CD4-positive, alpha-beta T cell (primary cell): ENCODE measurements around the gene HSD3B7. TPM values are rescaled to one million over a fixed set of nuclear protein-coding genes. Genes with fewer than 3 reads are reported as not detected.

Experiments used
- ATAC-seq: fragments of 200-7000 bp; cut with Tn5 transposase; one replicate; pipeline ENCODE4 v1.10.0; 2022; ENCODE audit warnings: mild to moderate bottlenecking; ENCODE audit not compliant: poor library complexity
- CTCF ChIA-PET: fragments of 350-600 bp; sonication (Branson Sonifier 250); formaldehyde crosslinking; loops from one replicate; lab custom pipeline; 2021; ENCODE audit warnings: antibody characterized with exemption, inconsistent platforms; lab: Charles Lee
- POLR2A ChIA-PET: fragments of 350-600 bp; sonication (Branson Sonifier 250); formaldehyde crosslinking; loops from one replicate; lab custom pipeline; 2021; ENCODE audit warnings: antibody characterized with exemption, inconsistent platforms; lab: Charles Lee
- DNase-seq, 14 experiments: peaks; one replicate each; pipeline ENCODE4 v3.0.0-alpha.2; 2013 to 2020; ENCODE audit warnings: mixed read lengths in 2 of 14
- H3K27ac ChIP-seq, 2 donors: one replicate each; pipeline versions ENCODE4 v1.5.1 to v1.7.0; 2013; ENCODE audit warnings: low read length in 2 of 2, low read depth in 1 of 2, mild to moderate bottlenecking in 1 of 2
- H3K27me3 ChIP-seq, 2 experiments: 1 replicate in 1 of 2; 2 replicates in 1 of 2; pipeline versions ENCODE4 v1.6.1 to v1.7.0; 2013; ENCODE audit warnings: low read length in 2 of 2, control low read depth in 1 of 2, mild to moderate bottlenecking in 1 of 2, moderate library complexity in 1 of 2; ENCODE audit not compliant: insufficient read depth in 2 of 2, control insufficient read depth in 1 of 2
- H3K36me3 ChIP-seq: one replicate; pipeline ENCODE4 v1.6.1; 2013; ENCODE audit warnings: low read length, control low read depth; ENCODE audit not compliant: insufficient read depth
- H3K4me1 ChIP-seq: one replicate; pipeline ENCODE4 v1.6.1; 2013; ENCODE audit warnings: low read length, control low read depth; ENCODE audit not compliant: insufficient read depth
- H3K4me3 ChIP-seq: one replicate; pipeline ENCODE4 v1.5.1; 2013; ENCODE audit warnings: mild to moderate bottlenecking, low read length, moderate library complexity
- H3K9me3 ChIP-seq, 2 experiments: 1 replicate in 1 of 2; 2 replicates in 1 of 2; pipeline versions ENCODE4 v1.6.1 to v1.7.0; 2013; ENCODE audit warnings: low read length in 2 of 2, mild to moderate bottlenecking in 2 of 2, control low read depth in 1 of 2, moderate library complexity in 1 of 2; ENCODE audit not compliant: control insufficient read depth in 1 of 2, insufficient read depth in 1 of 2
- H3K27ac Mint-ChIP-seq: one replicate; pipeline ENCODE4 v1.8.0; 2020; ENCODE audit warnings: mixed read lengths
- H3K27me3 Mint-ChIP-seq: one replicate; pipeline ENCODE4 v1.8.0; 2021; ENCODE audit warnings: mixed read lengths
- H3K36me3 Mint-ChIP-seq: one replicate; pipeline ENCODE4 v1.8.0; 2021; ENCODE audit warnings: low read depth, mixed read lengths
- H3K4me1 Mint-ChIP-seq: one replicate; pipeline ENCODE4 v1.8.0; 2021; ENCODE audit warnings: low read depth, mixed read lengths
- H3K4me3 Mint-ChIP-seq: one replicate; pipeline ENCODE4 v1.8.0; 2020; ENCODE audit warnings: mild to moderate bottlenecking, mixed read lengths
- H3K9me3 Mint-ChIP-seq: one replicate; pipeline ENCODE4 v1.8.0; 2020; ENCODE audit warnings: mixed read lengths
- intact Hi-C, 2 experiments: fragments of 100-400 bp; cut with DNase I in 1 of 2; cut with micrococcal nuclease in 1 of 2; formaldehyde crosslinking; loops; one replicate each; pipeline versions ENCODE4 v1.15.1 to v1.9.0; 2023 to 2025; cut with DNase I, micrococcal nuclease
- total RNA-seq, 174 experiments: library from RNA in 2 of 174; stranded (reverse) in 2 of 174; gene quantifications; one replicate each; pipeline ENCODE4 v1.2.3 and lab custom pipeline; 2021 to 2026
- TF ChIP-seq, protein P1 (sequence below): fragments of 200-600 bp; IDR thresholded peaks from one replicate; pipeline ENCODE4 v1.8.0; 2022; ENCODE audit warnings: antibody characterized with exemption, mild to moderate bottlenecking

Gene HSD3B7
- total RNA-seq, 2 experiments from 2014 or later: 0.11 TPM; not detected in 1

DNA sequence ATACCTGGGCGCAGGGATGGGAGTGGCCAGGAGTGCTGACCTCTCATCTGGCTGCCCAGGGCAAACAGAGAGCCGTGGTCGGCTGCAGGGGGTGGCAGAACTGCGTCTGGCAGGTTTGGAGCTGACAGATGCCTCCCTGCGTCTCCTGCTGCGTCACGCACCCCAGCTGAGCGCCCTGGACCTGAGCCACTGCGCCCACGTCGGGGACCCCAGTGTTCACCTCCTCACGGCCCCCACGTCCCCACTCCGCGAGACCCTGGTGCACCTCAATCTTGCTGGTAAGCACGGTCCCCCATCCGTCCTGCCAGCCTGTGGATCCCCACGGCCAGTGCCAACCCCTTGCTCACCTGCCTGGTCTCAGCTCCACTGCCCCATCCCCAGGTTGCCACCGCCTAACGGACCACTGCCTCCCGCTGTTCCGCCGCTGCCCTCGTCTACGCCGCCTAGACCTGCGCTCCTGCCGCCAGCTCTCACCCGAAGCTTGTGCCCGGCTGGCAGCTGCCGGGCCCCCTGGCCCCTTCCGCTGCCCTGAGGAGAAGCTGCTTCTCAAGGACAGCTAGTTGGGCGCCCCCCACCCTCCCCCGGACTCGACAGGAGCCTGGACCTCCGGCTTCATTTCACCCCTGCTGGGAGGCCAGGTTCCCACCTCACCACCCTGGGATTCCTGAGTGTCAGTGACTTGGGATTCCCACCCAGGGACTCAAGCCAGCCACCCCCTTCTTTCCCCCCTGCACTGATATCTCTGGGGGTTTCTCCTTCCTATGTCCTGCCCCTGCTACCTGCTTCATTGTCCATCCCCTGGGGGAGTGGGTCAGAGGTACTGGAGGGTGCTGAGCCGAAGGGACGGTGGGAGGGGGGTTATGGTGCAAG lies 38.1 kb upstream of the HSD3B7 start:
- peaks cover 10% of the 10 kb centered on the region for H3K36me3 Mint-ChIP-seq
- Histone ChIP-seq H3K4me1 (peaks cover 29% of the 10 kb centered on the region), H3K27me3 (no peaks in the 10 kb centered on the region), H3K36me3 (peaks cover 7% of the 10 kb centered on the region), H3K27ac (no peak overlapping the region), H3K4me3 (no peak overlapping the region), H3K9me3 (no peaks in the 10 kb centered on the region)
- peak overlapping the region; percentile 0 for H3K27ac Mint-ChIP-seq
- TF ChIP-seq, protein P1, sequence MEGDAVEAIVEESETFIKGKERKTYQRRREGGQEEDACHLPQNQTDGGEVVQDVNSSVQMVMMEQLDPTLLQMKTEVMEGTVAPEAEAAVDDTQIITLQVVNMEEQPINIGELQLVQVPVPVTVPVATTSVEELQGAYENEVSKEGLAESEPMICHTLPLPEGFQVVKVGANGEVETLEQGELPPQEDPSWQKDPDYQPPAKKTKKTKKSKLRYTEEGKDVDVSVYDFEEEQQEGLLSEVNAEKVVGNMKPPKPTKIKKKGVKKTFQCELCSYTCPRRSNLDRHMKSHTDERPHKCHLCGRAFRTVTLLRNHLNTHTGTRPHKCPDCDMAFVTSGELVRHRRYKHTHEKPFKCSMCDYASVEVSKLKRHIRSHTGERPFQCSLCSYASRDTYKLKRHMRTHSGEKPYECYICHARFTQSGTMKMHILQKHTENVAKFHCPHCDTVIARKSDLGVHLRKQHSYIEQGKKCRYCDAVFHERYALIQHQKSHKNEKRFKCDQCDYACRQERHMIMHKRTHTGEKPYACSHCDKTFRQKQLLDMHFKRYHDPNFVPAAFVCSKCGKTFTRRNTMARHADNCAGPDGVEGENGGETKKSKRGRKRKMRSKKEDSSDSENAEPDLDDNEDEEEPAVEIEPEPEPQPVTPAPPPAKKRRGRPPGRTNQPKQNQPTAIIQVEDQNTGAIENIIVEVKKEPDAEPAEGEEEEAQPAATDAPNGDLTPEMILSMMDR: no peak
- no peaks in the 10 kb centered on the region for H3K27me3 Mint-ChIP-seq
- ChIA-PET CTCF (interaction anchor here (1.5 kb wide), 1 partner anchor 102 kb away, joined by 3 read pairs; no protein-coding TSS in a partner anchor), POLR2A (no interaction called here)
- intact Hi-C loops: no loop called here
- H3K4me1 Mint-ChIP-seq: peaks cover 17% of the 10 kb centered on the region
- peak overlapping the region; percentile 69 for H3K4me3 Mint-ChIP-seq
- ATAC-seq (no peak), DNase-seq (no peak)
- H3K9me3 Mint-ChIP-seq: no peaks in the 10 kb centered on the region

DNA sequence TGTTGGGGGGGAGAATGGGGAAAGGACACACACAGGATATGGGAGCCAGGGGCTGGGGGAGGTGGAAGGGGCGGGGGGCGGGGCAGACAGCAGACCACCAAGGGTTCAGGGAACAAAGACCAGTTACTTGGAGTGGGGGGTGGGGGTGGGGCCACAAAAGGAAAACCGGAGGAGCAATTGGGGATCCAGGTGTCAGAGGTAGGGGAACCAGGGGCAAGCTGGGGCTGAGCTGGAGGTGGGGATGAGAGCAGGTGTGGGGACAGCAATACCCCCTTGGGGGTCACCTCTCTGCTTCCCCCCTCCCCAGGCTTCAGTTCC lies 37.5 kb upstream of the HSD3B7 start:
- Histone ChIP-seq H3K27ac (no peak overlapping the region), H3K27me3 (no peaks in the 10 kb centered on the region), H3K4me3 (no peak overlapping the region), H3K4me1 (peaks cover 23% of the 10 kb centered on the region), H3K36me3 (peaks cover 7% of the 10 kb centered on the region), H3K9me3 (no peaks in the 10 kb centered on the region)
- Mint-ChIP-seq H3K9me3 (no peaks in the 10 kb centered on the region), H3K4me1 (peaks cover 14% of the 10 kb centered on the region), H3K36me3 (peaks cover 10% of the 10 kb centered on the region), H3K4me3 (no peak overlapping the region), H3K27me3 (no peaks in the 10 kb centered on the region), H3K27ac (no peak overlapping the region)
- ChIA-PET CTCF (no interaction called here), POLR2A (no interaction called here)
- intact Hi-C loops: no loop called here
- TF ChIP-seq, protein P1: no peak
- DNase-seq (no peak), ATAC-seq (no peak)

DNA sequence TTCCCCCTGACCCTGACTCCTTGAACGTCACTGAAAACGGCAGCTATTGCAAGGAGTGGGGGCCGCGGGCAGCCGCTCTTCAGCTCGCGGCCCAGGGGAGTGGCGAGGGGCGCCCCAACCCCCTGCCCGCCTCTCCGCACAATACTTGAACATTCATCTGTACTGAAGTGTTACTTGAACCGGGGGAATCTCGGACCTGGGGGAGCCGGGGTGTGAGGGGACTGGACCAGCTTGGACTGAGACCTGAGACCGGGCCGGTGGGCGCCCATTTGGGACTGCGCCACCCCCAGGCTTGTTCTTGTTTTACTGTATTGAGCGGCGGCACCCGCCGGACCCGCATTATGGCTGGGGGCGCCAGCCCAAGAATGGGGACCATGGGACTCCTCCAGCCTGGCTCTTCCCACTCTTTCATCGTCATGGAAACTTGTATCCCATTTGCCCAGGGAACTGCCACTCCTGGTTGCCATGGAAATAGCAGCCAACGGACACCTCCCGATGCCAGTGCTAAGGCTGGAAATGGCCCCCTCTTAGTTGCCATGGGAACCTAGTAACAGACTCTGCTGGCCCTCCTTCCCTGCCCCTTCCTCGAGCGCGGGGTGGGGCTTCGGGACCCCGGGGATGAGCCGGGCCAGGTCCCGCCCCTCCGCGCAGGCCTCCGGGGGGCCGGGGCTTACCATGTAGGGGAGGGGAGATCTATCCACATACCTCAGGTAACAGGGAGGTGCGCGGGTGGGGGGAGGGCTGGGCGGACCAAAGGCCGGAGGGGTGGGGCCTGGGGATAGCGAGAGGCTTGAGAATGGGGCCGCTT lies 36.9 kb upstream of the HSD3B7 start:
- TF ChIP-seq, protein P1: no peak
- no peaks in the 10 kb centered on the region for H3K9me3 ChIP-seq
- no peaks in the 10 kb centered on the region for H3K27me3 ChIP-seq
- peak overlapping the region; percentile 38 for H3K4me3 Mint-ChIP-seq
- H3K27me3 Mint-ChIP-seq: no peaks in the 10 kb centered on the region
- ATAC-seq (peak; percentile 9), DNase-seq (peak in 3 of 14 experiments; percentile 23 to 52 (median 40))
- peak overlapping the region; percentile 70 for H3K4me3 ChIP-seq
- no peaks in the 10 kb centered on the region for H3K9me3 Mint-ChIP-seq
- H3K4me1 ChIP-seq: peaks cover 22% of the 10 kb centered on the region
- H3K27ac ChIP-seq: no peak overlapping the region
- intact Hi-C loops: no loop called here
- peaks cover 7% of the 10 kb centered on the region for H3K36me3 ChIP-seq
- peaks cover 10% of the 10 kb centered on the region for H3K36me3 Mint-ChIP-seq
- no peak overlapping the region for H3K27ac Mint-ChIP-seq
- POLR2A ChIA-PET: interaction anchor here (1.5 kb wide), 1 partner anchor 9 kb away, joined by 5 read pairs; the partner anchor contains the start of gene SETD1A
- H3K4me1 Mint-ChIP-seq: peaks cover 14% of the 10 kb centered on the region
- CTCF ChIA-PET: no interaction called here
